Endothelial cell of umbilical vein (primary cell): ENCODE results near the gene SYN1. TPM values are rescaled to one million over a fixed set of nuclear protein-coding genes. Genes with fewer than 3 reads are reported as not detected.

Source experiments
- BruUV-seq: library from RNA; stranded (reverse); fragments of 400-500 nt; replicated peaks from 2 replicates; lab custom pipeline; 2021; lab: Mats Ljungman, UMichigan
- CTCF ChIA-PET: fragments of 300-600, 350-600 bp; sonication (Branson Sonifier 250); formaldehyde crosslinking; loops from one replicate; lab custom pipeline; 2021; ENCODE audit warnings: antibody characterized with exemption, inconsistent platforms; lab: Charles Lee
- POLR2A ChIA-PET: fragments of 300-600, 350-600 bp; sonication (Branson Sonifier 250); formaldehyde crosslinking; loops from one replicate; lab custom pipeline; 2021; ENCODE audit warnings: antibody characterized with exemption, inconsistent platforms; lab: Charles Lee
- DNase-seq: peaks from one replicate; pipeline ENCODE4 v3.0.0-alpha.2; 2011; ENCODE audit warnings: low read depth, low spot score
- FAIRE-seq: peaks from 2 replicates; lab custom pipeline; 2011; peaks lifted over from hg19 to GRCh38; lab: Jason Lieb, UNC
- H2AFZ ChIP-seq: 2 replicates; pipeline ENCODE4 v1.6.0; 2012; ENCODE audit warnings: low read depth, low read length, control low read depth, inconsistent platforms
- H3K27ac ChIP-seq: 2 replicates; pipeline ENCODE4 v1.5.1; 2011; ENCODE audit warnings: low read depth, mild to moderate bottlenecking, control low read depth, low read length, moderate library complexity; ENCODE audit not compliant: insufficient read depth
- H3K27me3 ChIP-seq, 2 experiments: 2 replicates each; pipeline versions ENCODE4 v1.6.0 to v1.6.1; 2011; ENCODE audit warnings: low read length in 2 of 2, mixed read lengths in 1 of 2; ENCODE audit not compliant: control insufficient read depth in 2 of 2, insufficient read depth in 2 of 2
- H3K36me3 ChIP-seq, 2 experiments: 2 replicates in 1 of 2; 3 replicates in 1 of 2; pipeline ENCODE4 v1.5.1; 2011; ENCODE audit warnings: low read length in 2 of 2, mild to moderate bottlenecking in 1 of 2, moderate library complexity in 1 of 2; ENCODE audit not compliant: control insufficient read depth in 2 of 2, insufficient read depth in 2 of 2; ENCODE audit errors: extremely low read depth in 1 of 2
- H3K4me1 ChIP-seq: 3 replicates; pipeline ENCODE4 v1.5.1; 2011; ENCODE audit warnings: mild to moderate bottlenecking, low read length; ENCODE audit not compliant: control insufficient read depth, insufficient read depth; ENCODE audit errors: extremely low read depth
- H3K4me2 ChIP-seq: 2 replicates; pipeline ENCODE4 v1.6.1; 2011; ENCODE audit warnings: low read length, control low read depth, mixed read lengths; ENCODE audit not compliant: insufficient read depth
- H3K4me3 ChIP-seq, 3 experiments: fragments of 200-600 bp in 1 of 3; sonication (generic), shearing (Covaris generic) in 1 of 3; replicated peaks in 1 of 3; 2 replicates each; pipeline ENCODE4 v1.5.1; 2011 to 2016; ENCODE audit warnings: control low read depth in 3 of 3, low read length in 3 of 3, mild to moderate bottlenecking in 2 of 3, inconsistent platforms in 1 of 3, low read depth in 1 of 3, moderate library complexity in 1 of 3; ENCODE audit not compliant: insufficient read depth in 1 of 3
- H3K79me2 ChIP-seq: 2 replicates; pipeline ENCODE4 v1.6.0; 2012; ENCODE audit warnings: low read length, inconsistent platforms; ENCODE audit not compliant: control insufficient read depth, insufficient read depth
- H3K9ac ChIP-seq: replicated peaks from 2 replicates; pipeline ENCODE3; 2011; ENCODE audit warnings: low read length, control low read depth; ENCODE audit not compliant: insufficient read depth; ENCODE audit errors: extremely low read depth
- H3K9me1 ChIP-seq: replicated peaks from 3 replicates; pipeline ENCODE4 v1.6.0; 2011; ENCODE audit warnings: mild to moderate bottlenecking, low read length; ENCODE audit not compliant: control insufficient read depth, insufficient read depth; ENCODE audit errors: extremely low read depth
- H3K9me3 ChIP-seq: replicated peaks from 2 replicates; pipeline ENCODE4 v1.5.1; 2012; ENCODE audit warnings: low read length, inconsistent platforms; ENCODE audit not compliant: control insufficient read depth, insufficient read depth
- H4K20me1 ChIP-seq: replicated peaks from 2 replicates; pipeline ENCODE3; 2011; ENCODE audit warnings: mild to moderate bottlenecking, low read length; ENCODE audit not compliant: control insufficient read depth, insufficient read depth; ENCODE audit errors: extremely low read depth
- CTCF ChIP-seq, 2 donors: IDR thresholded peaks; 1 replicate in 1 of 2; 2 replicates in 1 of 2; pipeline ENCODE4 v1.5.1; 2011; ENCODE audit warnings: low read length in 2 of 2, mild to moderate bottlenecking in 2 of 2, moderate library complexity in 2 of 2, control low read depth in 1 of 2, inconsistent platforms in 1 of 2, low read depth in 1 of 2; ENCODE audit not compliant: insufficient read depth in 1 of 2; ENCODE audit errors: extremely low read depth in 1 of 2
- EZH2 ChIP-seq: IDR thresholded peaks from 2 replicates; pipeline ENCODE4 v1.6.1; 2012; ENCODE audit warnings: borderline replicate concordance, low read depth, mild to moderate bottlenecking, moderate library complexity, low read length, inconsistent platforms; ENCODE audit not compliant: severe bottlenecking
- FOS ChIP-seq: IDR thresholded peaks from 2 replicates; pipeline ENCODE4 v1.6.1; 2011; ENCODE audit warnings: mild to moderate bottlenecking, low read length, moderate library complexity, borderline replicate concordance; ENCODE audit not compliant: insufficient read depth
- GATA2 ChIP-seq: IDR thresholded peaks from 2 replicates; pipeline ENCODE4 v1.7.0; 2011; ENCODE audit warnings: low read depth, mild to moderate bottlenecking, moderate library complexity, mixed read lengths, low read length; ENCODE audit not compliant: insufficient read length, insufficient read depth
- MYC ChIP-seq: IDR thresholded peaks from one replicate; pipeline ENCODE4 v1.6.1; 2011; ENCODE audit warnings: mild to moderate bottlenecking, low read depth, low read length
- POLR2A ChIP-seq: IDR thresholded peaks from 2 replicates; pipeline ENCODE4 v1.6.1; 2012; ENCODE audit warnings: low read depth, mild to moderate bottlenecking, control low read depth, low read length
- POLR2AphosphoS5 ChIP-seq: IDR thresholded peaks from 2 replicates; pipeline ENCODE4 v1.6.1; 2012; ENCODE audit warnings: low read depth, mild to moderate bottlenecking, control low read depth, low read length, moderate library complexity; ENCODE audit not compliant: insufficient read depth
- dilution Hi-C: fragments of 300-500 bp; cut with MboI; formaldehyde crosslinking; loops from one replicate; pipeline ENCODE4 v1.15.0; 2019; ENCODE audit warnings: low sequenced_read_pairs; ENCODE audit not compliant: extremely low pct_ligation_motif_present
- intact Hi-C: fragments of 100-400 bp; cut with micrococcal nuclease; formaldehyde crosslinking; loops from one replicate; pipeline ENCODE4 v1.10.0; 2022
- polyA plus RNA-seq, 4 experiments: library from polyadenylated mRNA; depleted of rRNA in 3 of 4; stranded (reverse) in 3 of 4; unstranded in 1 of 4; fragments of >200 nt; gene quantifications; 2 replicates each; pipeline versions ENCODE4 v1.2.1 to v1.2.3, GENCODE V29; 2011 to 2012; ENCODE audit warnings: missing spikeins in 1 of 4
- total RNA-seq: library from RNA; stranded (reverse); gene quantifications from 2 replicates; pipeline ENCODE4 v1.2.3, GENCODE V29; 2021

SYN1 gene
- total and polyA plus RNA-seq, 2 donors (not counting 3 experiments of a cell fraction or from before 2014, with no cell fraction given), result not detected

GRCh38 chrX:47572773-47573340 lies 46.8 kb downstream of the SYN1 start:
- H4K20me1 ChIP-seq, result no peaks in the 10 kb centered on the region
- no peaks in the 10 kb centered on the region for H3K27me3 ChIP-seq
- H3K4me3 ChIP-seq, result no peak overlapping the region
- dilution Hi-C loops, result no loop called here
- H3K9me1 ChIP-seq, result no peaks in the 10 kb centered on the region
- H3K9me3 ChIP-seq, result no peaks in the 10 kb centered on the region
- H3K27ac ChIP-seq, result no peak overlapping the region
- peaks cover 3% of the 10 kb centered on the region for H3K4me1 ChIP-seq
- no peak for FAIRE-seq
- no peak overlapping the region for H3K4me2 ChIP-seq
- DNase-seq, result no peak
- no peak for TF ChIP-seq MYC
- TF ChIP-seq FOS, result no peak
- TF ChIP-seq GATA2, result no peak
- TF ChIP-seq POLR2AphosphoS5, result no peak
- no peak for TF ChIP-seq POLR2A
- TF ChIP-seq EZH2, result no peak
- TF ChIP-seq CTCF (IDR thresholded peaks at IDR 0.05; ENCODE audit: extremely low read depth in 1 of 2, insufficient read depth in 1 of 2, low read depth in 1 of 2, low read length in 2 of 2), result no peak
- ChIA-PET CTCF (no interaction called here), POLR2A (no interaction called here)
- H2AFZ ChIP-seq, result no peak overlapping the region
- no TSS peak for BruUV-seq
- no peak overlapping the region for H3K9ac ChIP-seq
- no peaks in the 10 kb centered on the region for H3K79me2 ChIP-seq
- intact Hi-C loops, result no loop called here
- H3K36me3 ChIP-seq, result peaks cover 0 to 6% of the 10 kb centered on the region in 2 experiments
